GM21528 (cell line): Measurements from ENCODE around the gene KIF26A.
"Not testable (repeated sequence)": the region's sequence is repeated elsewhere in the genome, so short reads cannot be mapped to it uniquely, and the experiment has no call there.

Experiments used
- ATAC-seq: cut with Tn5 transposase; IDR thresholded peaks from one replicate; pipeline ENCODE4 v1.9.1; 2021; ENCODE audit warnings: mild to moderate bottlenecking, moderate library complexity; ENCODE audit not compliant: unreplicated experiment, low FRiP score

The KIF26A gene

DNA sequence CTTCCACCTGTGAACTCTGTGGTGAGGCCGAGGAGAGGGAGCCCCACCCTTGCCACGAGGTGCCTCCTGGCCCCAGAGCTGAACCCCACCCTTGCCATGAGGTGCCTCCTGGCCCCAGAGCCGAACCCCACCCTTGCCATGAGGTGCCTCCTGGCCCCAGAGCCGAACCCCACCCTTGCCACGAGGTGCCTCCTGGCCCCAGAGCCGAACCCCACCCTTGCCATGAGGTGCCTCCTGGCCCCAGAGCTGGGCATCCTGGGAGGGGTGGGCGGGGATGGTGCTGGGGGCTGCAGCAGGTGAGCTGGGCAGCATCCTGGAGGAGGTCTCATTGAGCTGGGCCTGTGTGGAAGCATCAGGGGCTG, 15.0 kb downstream of the KIF26A start:
- not testable (repeated sequence) for ATAC-seq

DNA sequence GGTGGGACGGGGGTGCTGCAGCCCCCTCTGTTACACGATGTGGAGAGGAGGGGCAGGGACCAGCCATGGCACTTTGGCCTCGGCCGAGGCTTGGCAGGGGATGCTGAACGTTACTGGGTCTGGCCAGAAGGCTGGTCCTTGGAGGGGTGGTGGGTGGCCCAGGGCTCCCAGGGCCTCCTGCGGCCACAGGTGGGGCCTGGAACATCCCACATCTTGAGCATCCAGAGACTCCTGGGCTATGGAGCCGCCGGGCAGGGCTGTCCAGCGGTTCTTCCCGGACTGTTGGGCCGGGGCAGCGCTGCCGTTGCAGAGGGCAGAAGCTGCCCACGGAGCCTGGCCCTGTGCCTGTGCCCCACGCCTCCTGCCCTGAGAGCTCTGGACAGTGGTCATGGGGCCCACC, 15.9 kb downstream of the KIF26A start:
- no peak for ATAC-seq

DNA sequence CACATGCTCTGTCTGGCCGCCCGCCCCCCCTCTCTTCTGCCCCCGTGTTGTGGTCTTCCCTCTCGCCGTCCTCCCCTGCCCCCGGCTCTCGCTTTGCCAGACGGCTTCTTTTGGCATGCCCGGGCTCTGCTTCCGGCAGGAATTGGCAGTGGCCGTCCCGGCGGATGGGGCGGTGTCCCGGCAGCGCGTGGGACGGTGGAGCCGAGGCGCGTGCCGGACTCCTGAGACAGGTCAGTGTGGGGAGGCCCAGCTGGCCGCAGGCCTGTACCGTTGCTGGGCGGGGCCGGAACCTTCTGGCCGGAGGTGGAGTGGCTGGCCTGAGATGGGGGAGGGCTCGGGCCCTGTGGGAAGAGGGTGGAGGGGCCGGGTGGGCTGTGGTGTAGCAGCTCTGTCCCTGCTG, 17.1 kb downstream of the KIF26A start:
- ATAC-seq: no peak

DNA sequence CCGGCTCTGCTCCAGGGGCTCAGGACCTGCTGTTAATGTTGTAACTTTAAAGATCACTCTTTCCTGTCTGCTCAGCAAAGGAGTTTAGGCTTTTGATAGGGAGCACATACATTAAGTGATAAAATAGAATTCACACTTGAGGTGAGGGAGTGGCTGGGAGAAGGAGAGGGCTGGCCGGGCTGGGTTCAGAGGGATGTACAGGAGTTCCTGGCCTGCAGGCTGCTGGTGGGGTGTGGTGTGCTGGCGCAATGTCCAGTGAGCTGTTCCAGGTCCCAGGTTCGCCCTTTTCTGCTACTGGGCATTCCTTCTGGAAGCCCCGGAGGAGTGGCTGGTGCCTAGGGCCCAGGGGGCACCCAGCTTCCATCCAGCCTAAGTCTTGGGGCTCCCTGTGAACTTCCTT, 17.8 kb downstream of the KIF26A start:
- no peak for ATAC-seq

DNA sequence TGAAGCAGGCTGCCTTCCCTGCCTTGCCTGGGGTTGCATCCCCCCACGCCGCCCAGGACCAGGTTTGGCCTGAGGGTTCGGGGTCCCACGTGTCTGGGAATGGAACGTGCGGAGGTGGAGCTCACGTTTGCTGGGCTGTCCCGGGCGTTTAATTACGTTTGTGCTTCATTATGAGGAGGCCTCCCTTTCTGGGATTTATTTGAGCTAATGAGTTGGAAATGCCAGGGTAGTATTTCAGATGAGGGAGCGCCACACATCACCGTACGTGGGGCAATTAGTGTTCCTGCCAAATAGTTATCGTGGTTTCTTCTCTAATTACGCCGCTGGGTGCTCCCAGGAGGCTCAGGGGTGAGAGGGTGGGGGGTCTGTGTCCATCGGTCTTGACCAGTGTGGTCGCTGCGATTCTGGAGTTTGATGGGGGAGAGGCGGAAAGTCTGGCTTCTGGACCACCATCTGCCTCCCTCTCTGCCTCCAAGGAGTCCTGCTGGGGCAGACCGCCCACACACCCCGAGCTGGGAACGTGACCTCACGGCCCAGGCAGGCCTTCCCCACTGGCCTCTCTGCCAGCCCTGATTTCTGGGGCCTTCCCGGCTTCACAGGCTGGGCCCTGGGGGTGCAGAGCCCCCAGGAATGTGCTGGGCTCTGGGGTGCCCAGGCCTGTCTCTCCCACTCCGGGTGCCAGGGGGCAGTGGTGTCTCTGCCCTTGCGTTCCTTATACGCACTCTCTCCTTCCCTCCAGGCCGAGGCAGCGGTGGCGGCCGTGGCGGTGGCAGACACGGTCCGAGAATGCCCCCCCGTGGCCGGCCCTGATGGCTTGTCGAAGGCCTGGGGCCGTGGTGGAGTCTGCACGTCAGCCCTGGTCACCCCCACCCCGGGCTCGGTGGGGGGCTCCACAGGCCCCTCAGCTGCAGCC, 18.9 kb downstream of the KIF26A start:
- ATAC-seq: no peak

DNA sequence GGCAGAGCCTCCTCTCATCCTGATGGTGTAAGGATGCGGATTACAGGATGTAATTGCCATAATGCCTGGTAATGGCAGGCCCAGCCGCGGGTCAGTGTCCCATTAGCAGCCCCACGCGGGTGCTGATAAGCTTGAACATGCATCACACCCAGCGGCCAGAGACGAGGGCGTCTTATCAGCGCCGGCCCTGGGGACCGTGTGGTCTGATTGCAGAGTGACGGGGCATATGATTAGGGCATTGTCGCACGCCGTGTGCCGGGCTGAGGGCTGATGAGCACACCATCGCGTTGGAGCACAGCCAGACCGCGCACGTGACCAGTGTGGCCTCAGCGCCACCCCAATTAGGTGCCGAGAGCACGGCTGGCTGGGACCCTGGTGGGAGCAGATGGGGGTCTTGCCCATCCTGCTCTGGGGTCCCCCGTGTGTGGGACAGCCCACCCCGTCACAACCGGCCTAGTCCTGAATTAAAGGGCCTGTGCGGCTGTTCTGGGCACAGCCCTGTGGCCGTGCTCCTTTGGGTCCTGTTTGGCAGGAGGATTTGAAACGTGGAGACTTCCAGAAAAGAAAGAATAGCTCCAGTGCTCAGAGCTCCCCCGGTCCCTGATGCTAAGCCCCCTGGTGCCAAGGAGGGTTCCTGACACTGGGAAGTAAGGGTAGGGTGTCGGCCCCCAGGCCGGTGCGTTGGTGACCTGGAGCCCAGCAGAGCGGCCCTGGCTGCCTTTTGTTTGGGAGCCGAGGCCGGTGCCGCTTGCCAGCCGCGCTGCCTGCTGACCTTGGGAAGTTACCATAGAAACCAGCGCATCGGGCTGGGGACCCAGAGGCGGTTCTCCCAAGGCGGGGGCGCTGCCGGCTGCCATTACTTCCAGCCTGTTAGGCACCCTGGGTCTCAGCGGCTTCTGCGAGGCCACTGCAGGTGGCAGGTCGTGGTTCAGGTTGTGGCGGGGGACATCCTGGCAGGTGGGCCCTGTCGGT, 20.7 kb downstream of the KIF26A start:
- ATAC-seq: no peak

DNA sequence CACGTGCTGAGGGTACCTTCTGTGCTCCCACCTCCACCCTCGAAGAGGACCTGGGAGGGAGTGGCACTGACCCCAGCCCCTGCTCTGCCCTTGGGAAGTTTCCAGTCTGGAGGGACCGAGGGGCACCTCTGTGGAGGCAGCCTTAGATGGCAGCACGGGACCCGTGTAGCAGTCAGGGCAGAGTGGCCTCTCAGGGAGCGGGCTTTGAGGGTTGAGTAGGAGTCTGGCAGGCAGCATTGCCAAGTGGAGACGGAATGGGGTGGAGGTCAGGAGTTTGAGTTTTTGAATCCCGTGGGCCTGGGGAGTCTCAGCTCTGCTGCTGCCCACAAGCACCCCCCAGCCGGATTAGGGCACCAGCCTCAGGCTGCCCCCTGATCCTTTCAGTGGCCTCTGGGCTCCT, 21.6 kb downstream of the KIF26A start:
- ATAC-seq: no peak

DNA sequence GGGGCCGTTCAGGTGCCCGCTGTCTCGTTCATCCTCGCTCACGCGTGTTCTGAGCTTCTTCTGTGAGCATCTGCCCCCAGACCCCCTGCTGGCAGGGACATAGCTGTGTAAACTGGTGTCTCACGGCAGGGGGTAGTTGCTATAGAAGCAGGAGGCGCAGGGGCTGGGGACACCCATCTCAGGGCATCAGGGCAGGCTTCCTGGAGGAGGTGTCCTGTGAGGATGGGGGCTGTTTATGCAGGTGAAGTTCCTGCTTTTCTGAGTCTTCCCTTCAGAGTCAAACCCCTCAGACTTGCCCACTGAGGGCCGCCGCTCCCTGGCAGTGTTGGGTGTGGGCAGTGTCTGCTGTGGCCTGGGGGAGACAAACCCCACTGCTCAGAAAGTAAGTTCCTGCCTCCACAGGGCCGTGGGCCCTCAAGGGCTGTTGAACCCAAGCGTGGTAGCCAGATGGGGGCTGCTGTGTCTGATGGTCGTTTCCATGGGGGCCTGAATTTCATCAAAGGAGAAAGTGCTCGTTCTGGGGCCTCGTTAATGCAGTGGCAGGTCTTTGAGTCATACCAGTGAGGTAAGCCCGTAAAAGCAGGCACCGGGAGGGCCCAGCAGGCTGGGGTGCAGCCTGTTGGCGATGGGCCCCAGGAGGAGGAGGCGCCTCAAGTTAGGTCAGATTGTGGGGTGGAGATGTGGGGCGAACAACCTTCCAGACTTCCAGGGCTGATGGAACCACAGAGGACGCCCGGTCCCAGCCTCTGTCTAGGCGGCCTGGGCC, 23.4 kb downstream of the KIF26A start:
- no peak for ATAC-seq

DNA sequence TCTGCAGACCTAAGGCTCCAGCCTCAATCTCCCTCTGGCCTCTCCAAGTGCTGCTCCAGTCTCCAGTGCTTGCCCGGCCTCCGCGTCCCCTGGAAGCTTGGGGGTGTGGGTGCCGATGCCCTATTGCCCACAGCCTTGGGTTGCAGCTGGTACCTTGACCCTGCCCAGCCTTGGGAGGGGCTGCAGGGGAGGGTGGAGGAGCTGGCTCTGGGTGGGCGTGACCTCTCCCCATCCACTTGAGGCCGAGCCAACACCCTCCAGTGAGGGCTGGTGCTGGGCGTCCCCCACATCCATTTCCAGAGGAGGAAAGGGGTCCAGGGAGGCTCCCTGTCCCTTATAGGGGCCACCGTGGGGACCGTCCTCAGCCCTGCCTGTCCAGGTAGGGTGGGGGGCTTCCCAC, 24.1 kb downstream of the KIF26A start:
- no peak for ATAC-seq

DNA sequence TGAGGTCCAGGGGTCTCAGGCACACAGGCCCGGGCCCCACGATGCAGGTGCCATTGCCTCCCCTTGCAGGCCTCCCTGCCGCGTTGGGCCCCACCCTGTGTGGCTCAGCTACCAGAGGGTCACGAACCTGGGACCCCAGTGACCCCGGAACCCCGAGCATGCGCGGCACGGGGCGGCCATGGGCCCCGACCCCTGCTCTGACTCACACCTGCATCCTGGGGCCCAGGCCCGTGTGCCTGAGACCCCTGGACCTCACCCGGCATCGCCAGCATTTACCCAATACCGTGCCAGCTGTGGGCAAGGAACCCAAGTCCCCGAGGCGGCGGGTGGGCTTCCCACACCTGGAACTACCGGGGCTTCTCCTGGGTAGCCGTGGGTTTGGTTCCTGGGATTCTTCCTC, 25.2 kb downstream of the KIF26A start:
- ATAC-seq: no peak

DNA sequence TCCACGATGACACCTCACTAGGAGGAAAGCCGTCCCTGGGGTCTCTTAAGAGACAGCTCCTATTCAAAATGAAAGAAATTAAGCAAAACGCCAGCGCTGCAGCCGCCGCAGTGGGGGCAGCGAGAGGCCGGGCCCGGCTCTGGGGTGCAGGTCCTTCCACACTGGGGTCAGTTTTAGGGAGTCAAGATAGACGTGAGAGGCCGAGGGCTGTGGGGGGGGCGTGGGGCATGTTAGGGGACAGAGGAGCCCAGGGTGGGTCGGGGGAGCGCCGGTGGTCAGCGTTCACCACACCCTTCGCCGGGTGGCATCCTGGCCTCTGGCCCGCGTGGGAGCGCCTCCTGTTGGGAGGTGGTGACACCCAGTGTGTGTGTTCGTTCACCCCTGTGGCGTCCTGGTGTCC, 25.7 kb downstream of the KIF26A start:
- no peak for ATAC-seq

DNA sequence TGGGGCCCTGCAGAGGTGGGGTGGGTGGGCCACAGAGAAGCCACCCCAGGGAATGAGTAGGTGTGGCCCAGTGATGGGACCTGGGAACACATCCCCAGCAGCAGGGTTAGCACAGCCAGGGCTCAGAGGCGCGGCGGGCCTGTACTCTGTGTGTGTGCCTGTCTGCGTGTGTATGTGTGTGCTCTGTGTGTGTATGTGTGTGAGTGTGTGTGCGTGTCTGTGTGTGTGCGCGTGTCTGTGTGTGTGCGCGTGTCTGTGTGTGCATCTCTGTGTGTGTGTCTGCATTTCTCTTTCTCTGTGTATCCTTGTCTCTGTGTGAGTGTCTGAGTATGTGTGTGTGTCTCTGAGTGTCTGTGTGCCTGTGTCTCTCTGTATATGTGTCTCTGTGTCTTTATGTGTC, 26.1 kb downstream of the KIF26A start:
- ATAC-seq: no peak

DNA sequence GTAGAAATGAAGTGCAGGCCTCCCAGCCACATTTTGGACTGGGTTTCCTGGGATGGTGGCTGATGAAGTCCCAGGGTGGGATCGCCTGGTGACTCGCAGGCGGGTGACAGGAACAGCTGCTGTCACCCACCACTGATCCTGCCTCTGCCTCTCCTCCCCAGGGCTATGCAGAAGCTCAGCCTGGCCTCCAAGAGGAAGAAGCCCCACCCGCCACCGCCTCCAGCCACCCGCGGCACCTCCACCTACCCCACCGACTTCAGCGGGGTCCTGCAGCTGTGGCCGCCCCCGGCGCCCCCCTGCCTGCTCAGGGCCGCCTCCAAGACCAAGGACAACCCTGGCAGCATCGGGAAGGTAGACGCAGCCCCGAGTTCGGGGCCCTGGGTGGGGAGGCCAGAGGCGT, 28.3 kb downstream of the KIF26A start:
- ATAC-seq: no peak

DNA sequence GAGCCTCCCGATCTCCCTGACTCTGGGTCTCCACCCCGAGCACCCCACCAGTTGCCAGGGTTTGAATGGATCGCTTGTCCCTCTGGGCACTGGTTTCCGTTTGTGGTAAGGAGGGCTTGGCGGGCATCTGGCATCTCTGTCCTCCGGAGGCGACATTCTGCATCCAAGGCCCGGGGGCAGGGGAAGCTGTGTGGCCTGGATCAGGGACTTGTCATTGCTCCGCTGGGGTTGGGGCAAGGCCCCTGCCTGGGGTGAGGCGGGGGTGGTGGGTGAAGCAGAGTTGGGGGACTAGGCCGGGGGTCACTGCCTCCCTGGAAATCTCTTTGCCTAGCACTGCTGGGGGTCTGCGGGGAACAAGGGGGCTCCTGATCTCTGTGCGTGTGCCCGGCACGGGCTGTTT, 30.2 kb downstream of the KIF26A start:
- no peak for ATAC-seq

DNA sequence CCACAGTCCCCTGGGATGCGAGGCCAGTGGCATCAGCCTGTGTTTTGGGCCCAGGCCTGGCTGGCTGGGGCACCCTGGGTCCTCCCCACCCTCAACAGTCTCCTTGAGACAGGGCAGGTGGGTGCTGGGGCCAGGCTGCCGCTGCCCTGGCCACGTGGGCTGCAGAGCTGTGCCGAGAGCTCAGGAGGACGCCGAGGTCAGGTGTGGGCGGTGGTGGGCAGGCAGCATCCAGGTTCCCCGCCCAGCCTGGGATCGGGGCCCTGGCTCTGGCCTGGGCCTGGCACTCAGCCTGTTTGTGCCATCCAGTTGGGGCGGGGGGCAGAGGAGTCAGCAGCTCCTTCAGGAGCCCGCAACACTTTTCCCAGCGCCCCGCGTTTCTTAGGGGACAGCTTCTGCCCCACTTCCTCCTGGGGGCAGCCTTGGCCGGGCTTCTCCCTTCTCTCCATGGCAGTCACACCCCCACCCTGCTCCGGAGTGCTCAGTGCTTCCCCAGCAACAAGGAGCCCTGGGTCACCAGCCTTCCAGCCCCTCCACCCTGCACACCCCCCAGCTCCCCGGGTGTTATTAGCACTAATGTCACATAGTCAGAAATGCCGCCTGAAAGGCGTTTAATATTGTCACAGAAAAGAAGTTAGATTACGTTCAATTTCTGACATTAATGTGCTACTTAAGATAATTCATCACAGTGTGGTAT, 30.8 kb downstream of the KIF26A start:
- ATAC-seq: no peak

DNA sequence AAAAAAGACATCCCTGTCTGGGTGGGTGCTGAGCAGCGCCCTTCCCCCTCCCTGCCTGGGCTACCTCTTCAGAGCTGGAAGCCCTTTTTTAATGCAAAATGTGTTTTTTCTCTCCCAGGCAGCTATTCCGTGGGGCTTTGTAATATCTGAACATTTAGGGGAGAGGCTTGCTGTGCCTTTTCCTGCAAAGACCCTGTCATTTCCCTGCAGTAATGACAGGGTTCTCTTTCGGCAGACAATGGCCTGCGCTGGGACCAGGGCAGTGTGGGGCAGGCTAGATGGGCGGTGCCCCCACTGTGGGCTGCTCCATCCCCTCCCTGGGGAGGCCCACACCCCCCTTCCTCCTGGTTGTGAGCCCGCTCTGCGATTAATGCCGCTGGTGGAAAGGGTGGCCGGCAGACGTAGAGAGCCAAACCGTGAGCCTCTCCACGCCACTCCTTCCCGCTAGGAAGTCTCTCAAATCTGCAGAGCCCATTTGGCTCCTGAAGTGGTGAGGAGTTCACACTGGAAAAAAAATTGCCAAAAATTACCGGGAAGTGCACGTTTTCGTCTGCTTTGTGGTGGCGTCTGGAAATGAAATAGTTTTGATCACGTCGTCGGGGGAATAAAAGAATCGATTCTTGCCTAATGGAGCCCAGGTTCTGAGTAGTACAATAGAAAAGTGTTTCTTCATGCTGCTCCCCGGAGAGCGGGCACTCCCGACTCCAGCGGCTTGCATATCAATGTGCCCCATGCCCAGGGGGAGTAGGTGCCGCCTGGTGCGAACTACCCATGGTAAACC, 31.5 kb downstream of the KIF26A start:
- no peak for ATAC-seq

DNA sequence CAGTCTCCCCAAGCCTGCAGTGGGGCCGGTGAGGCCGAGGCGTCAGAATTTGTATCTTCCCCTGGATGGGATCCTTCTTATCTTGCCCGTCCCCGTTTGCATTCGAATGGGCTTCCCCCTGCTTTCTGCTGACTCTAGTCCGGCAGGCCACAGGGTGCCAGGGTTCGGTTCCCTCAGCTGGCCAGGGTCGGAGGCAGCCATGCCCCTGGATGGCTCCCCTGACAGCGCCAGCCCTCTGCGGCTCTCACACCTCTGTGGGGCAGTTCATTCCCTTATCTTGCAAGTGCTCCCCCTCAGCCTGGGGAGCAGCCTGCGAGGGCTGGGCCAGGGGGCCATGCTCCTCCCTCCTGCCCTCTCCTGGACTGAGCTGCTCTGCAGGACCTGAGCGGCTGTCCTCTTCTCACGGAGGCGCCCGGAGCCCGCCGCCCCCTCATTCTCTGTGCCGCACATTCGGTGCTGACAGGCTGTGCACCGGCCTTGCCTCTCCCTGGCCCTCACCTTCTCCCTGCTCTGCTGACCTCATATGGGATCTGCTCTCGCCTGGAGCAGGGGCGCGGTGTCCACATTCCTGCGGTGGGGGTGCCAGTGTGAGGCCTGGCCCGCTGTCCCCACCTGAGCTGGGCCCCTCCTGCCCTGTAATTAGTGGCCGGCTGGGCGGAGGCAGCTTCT, 32.8 kb downstream of the KIF26A start:
- ATAC-seq: no peak

DNA sequence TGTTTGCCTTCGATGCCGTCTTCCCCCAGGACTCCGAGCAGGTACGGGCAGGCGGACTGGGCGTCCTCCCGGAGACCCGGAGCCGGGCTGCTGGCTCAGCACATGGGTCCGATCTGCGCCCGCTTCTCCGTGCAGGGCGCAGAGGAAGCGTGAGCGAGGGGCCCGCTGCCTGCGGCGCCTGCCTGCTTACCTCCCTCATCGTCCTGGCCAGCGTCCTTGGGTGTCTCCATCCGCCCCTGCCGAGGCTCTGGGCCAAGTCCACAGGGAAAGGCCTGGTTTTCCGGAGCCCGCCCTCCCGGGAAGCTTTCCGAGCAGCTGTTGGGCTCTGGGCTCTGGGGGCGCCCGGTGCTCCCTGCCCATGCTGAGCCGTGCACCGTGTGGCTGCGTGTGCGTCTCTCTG, 33.5 kb downstream of the KIF26A start:
- ATAC-seq: no peak

DNA sequence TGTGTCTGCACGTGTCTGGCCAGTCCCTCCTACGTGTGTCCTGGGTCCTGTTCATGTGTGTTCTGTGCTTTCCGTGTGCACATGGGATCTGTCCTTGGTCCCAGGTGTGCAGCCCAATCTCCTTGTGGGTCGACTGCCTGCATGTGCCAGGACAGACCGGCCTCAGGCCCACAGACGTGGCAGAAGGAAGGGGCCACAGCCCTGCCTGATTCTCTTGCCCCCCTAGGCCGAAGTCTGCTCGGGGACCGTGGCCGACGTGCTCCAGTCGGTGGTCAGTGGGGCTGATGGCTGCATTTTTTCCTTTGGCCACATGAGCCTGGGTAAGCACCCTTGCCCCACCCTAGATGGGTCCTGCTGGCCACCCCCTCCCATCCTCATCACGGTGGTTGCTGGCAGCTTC, 34.0 kb downstream of the KIF26A start:
- no peak for ATAC-seq
